Activated CD4-positive, alpha-beta memory T cell treated with anti-CD3 and anti-CD28 coated beads for 36 hours (primary cell): ENCODE results near the gene FUT1. TPM values are rescaled to one million over a fixed set of nuclear protein-coding genes. Genes with fewer than 3 reads are reported as not detected.
"Not testable (repeated sequence)": the region's sequence is repeated elsewhere in the genome, so short reads cannot be mapped to it uniquely, and the experiment has no call there.

ENCODE experiments used
- CTCF ChIA-PET: fragments of 350-600 bp; sonication (Branson Sonifier 250); formaldehyde crosslinking; loops from one replicate; lab custom pipeline; 2021; ENCODE audit warnings: antibody characterized with exemption, inconsistent platforms; lab: Charles Lee
- POLR2A ChIA-PET: fragments of 350-600 bp; sonication (Branson Sonifier 250); formaldehyde crosslinking; loops from one replicate; lab custom pipeline; 2021; ENCODE audit warnings: antibody characterized with exemption; lab: Charles Lee
- DNase-seq: peaks from one replicate; pipeline ENCODE4 v3.0.0-alpha.2; 2020
- H3K27ac Mint-ChIP-seq: one replicate; pipeline ENCODE4 v1.8.0; 2021; ENCODE audit warnings: mixed read lengths
- H3K27me3 Mint-ChIP-seq: one replicate; pipeline ENCODE4 v1.8.0; 2021; ENCODE audit warnings: mixed read lengths
- H3K36me3 Mint-ChIP-seq: one replicate; pipeline ENCODE4 v1.8.0; 2021; ENCODE audit warnings: mixed read lengths
- H3K4me1 Mint-ChIP-seq: one replicate; pipeline ENCODE4 v1.8.0; 2021; ENCODE audit warnings: low read depth, mixed read lengths
- H3K4me3 Mint-ChIP-seq: one replicate; pipeline ENCODE4 v1.8.0; 2021; ENCODE audit warnings: mild to moderate bottlenecking, mixed read lengths
- H3K9me3 Mint-ChIP-seq: one replicate; pipeline ENCODE4 v1.8.0; 2021; ENCODE audit warnings: mixed read lengths
- intact Hi-C: fragments of 100-400 bp; cut with micrococcal nuclease; formaldehyde crosslinking; loops from one replicate; pipeline ENCODE4 v1.15.1; 2023
- total RNA-seq, 2 experiments: library from RNA; stranded (reverse); gene quantifications; one replicate each; pipeline ENCODE4 v1.2.3, GENCODE V29; 2021

The FUT1 gene
- total RNA-seq, 2 experiments from 2014 or later = 0.36 to 0.40 TPM

- intact Hi-C loops, POLR2A ChIA-PET: not testable (repeated sequence)
These were observed 34.0 kb upstream of the FUT1 start for GRCh38 chr19:48786422-48786821.

GRCh38 chr19:48784527-48784926 lies 32.1 kb upstream of the FUT1 start:
- H3K4me3 Mint-ChIP-seq = no peak overlapping the region
- H3K9me3 Mint-ChIP-seq = no peaks in the 10 kb centered on the region
- H3K27me3 Mint-ChIP-seq = peaks cover 12% of the 10 kb centered on the region
- no peak for DNase-seq
- POLR2A ChIA-PET = no interaction called here
- H3K27ac Mint-ChIP-seq = no peak overlapping the region
- peaks cover 3% of the 10 kb centered on the region for H3K4me1 Mint-ChIP-seq
- intact Hi-C loops = no loop called here
- CTCF ChIA-PET = interaction anchor here (1.0 to 2.6 kb wide), 3 partner anchors 58 to 186 kb away, joined by 3 to 8 read pairs (median 4); partner anchors contain the start of gene CA11
- H3K36me3 Mint-ChIP-seq = no peaks in the 10 kb centered on the region

More at GRCh38 chr19:48786422-48786821, 34.0 kb upstream of the FUT1 start:
- not testable (repeated sequence) for H3K27ac Mint-ChIP-seq, H3K36me3 Mint-ChIP-seq, DNase-seq, H3K9me3 Mint-ChIP-seq, H3K4me3 Mint-ChIP-seq, H3K4me1 Mint-ChIP-seq
- peaks cover 12% of the 10 kb centered on the region for H3K27me3 Mint-ChIP-seq
- CTCF ChIA-PET = interaction anchor here (5.6 kb wide), 1 partner anchor 56 kb away, joined by 149 read pairs; no protein-coding TSS in a partner anchor

GRCh38 chr19:48780631-48781391 lies 28.4 kb upstream of the FUT1 start:
- no peak for DNase-seq
- Mint-ChIP-seq H3K36me3 (no peaks in the 10 kb centered on the region), H3K27me3 (peaks cover 11% of the 10 kb centered on the region), H3K9me3 (no peaks in the 10 kb centered on the region), H3K4me1 (peaks cover 3% of the 10 kb centered on the region), H3K27ac (no peak overlapping the region), H3K4me3 (no peak overlapping the region)
- intact Hi-C loops = no loop called here
- ChIA-PET POLR2A (no interaction called here), CTCF (interaction anchor here (1.1 to 2.6 kb wide), 4 partner anchors 15 to 106 kb away, joined by 3 to 15 read pairs (median 8); no protein-coding TSS in a partner anchor)

GRCh38 chr19:48779636-48780035 lies 27.2 kb upstream of the FUT1 start:
- Mint-ChIP-seq H3K27ac (no peak overlapping the region), H3K9me3 (no peaks in the 10 kb centered on the region), H3K36me3 (no peaks in the 10 kb centered on the region), H3K4me3 (no peak overlapping the region), H3K4me1 (peaks cover 3% of the 10 kb centered on the region), H3K27me3 (peaks cover 9% of the 10 kb centered on the region)
- DNase-seq = no peak
- intact Hi-C loops = no loop called here
- ChIA-PET POLR2A (interaction anchor here (0.6 kb wide), 2 partner anchors 10 to 211 kb away, joined by 3 to 7 read pairs; no protein-coding TSS in a partner anchor), CTCF (interaction anchor here (1.8 to 2.6 kb wide), 2 partner anchors 16 to 63 kb away, joined by 5 to 10 read pairs; no protein-coding TSS in a partner anchor)

- Mint-ChIP-seq H3K9me3 (no peaks in the 10 kb centered on the region), H3K4me3 (no peak overlapping the region), H3K4me1 (peaks cover 3% of the 10 kb centered on the region), H3K36me3 (no peaks in the 10 kb centered on the region), H3K27ac (no peak overlapping the region), H3K27me3 (peaks cover 3% of the 10 kb centered on the region)
- CTCF ChIA-PET = interaction anchor here (2.1 kb wide), 1 partner anchor 11 kb away, joined by 6 read pairs; no protein-coding TSS in a partner anchor
- no peak for DNase-seq
- POLR2A ChIA-PET = no interaction called here
- intact Hi-C loops = no loop called here
These were observed 25.3 kb upstream of the FUT1 start for GRCh38 chr19:48777720-48778119.

GRCh38 chr19:48777139-48777538 lies 24.7 kb upstream of the FUT1 start:
- Mint-ChIP-seq H3K4me1 (no peaks in the 10 kb centered on the region), H3K36me3 (no peaks in the 10 kb centered on the region), H3K27ac (no peak overlapping the region), H3K27me3 (peaks cover 2% of the 10 kb centered on the region), H3K4me3 (no peak overlapping the region), H3K9me3 (no peaks in the 10 kb centered on the region)
- CTCF ChIA-PET = interaction anchor here (2.1 kb wide), 1 partner anchor 11 kb away, joined by 6 read pairs; no protein-coding TSS in a partner anchor
- intact Hi-C loops = no loop called here
- no peak for DNase-seq
- POLR2A ChIA-PET = no interaction called here

- H3K4me1 Mint-ChIP-seq = no peaks in the 10 kb centered on the region
- no peaks in the 10 kb centered on the region for H3K36me3 Mint-ChIP-seq
- POLR2A ChIA-PET = no interaction called here
These were observed 20.1 kb upstream of the FUT1 start for GRCh38 chr19:48772503-48772953.

GRCh38 chr19:48770734-48771472 lies 18.5 kb upstream of the FUT1 start:
- Mint-ChIP-seq H3K27me3 (peaks cover 6% of the 10 kb centered on the region), H3K36me3 (no peaks in the 10 kb centered on the region), H3K4me3 (no peak overlapping the region), H3K9me3 (no peaks in the 10 kb centered on the region), H3K27ac (no peak overlapping the region), H3K4me1 (no peaks in the 10 kb centered on the region)
- no peak for DNase-seq
- intact Hi-C loops = no loop called here
- POLR2A ChIA-PET = no interaction called here
- CTCF ChIA-PET = no interaction called here

More at GRCh38 chr19:48772503-48772953, 20.1 kb upstream of the FUT1 start:
- no peak for DNase-seq
- intact Hi-C loops = no loop called here
- CTCF ChIA-PET = interaction anchor here (0.7 kb wide), 1 partner anchor 73 kb away, joined by 3 read pairs; no protein-coding TSS in a partner anchor
- Mint-ChIP-seq H3K9me3 (no peaks in the 10 kb centered on the region), H3K27me3 (peaks cover 6% of the 10 kb centered on the region), H3K27ac (no peak overlapping the region), H3K4me3 (no peak overlapping the region)

GRCh38 chr19:48770266-48770665 lies 17.8 kb upstream of the FUT1 start:
- POLR2A ChIA-PET = interaction anchor here (0.6 to 0.7 kb wide), 3 partner anchors 9 to 136 kb away, joined by 3 to 7 read pairs (median 4); no protein-coding TSS in a partner anchor
- Mint-ChIP-seq H3K27ac (no peak overlapping the region), H3K4me3 (no peak overlapping the region), H3K4me1 (no peaks in the 10 kb centered on the region), H3K9me3 (no peaks in the 10 kb centered on the region), H3K36me3 (no peaks in the 10 kb centered on the region), H3K27me3 (peaks cover 6% of the 10 kb centered on the region)
- CTCF ChIA-PET = no interaction called here
- intact Hi-C loops = no loop called here
- no peak for DNase-seq

- Mint-ChIP-seq H3K27ac (no peak overlapping the region), H3K4me1 (no peaks in the 10 kb centered on the region), H3K4me3 (no peak overlapping the region), H3K9me3 (no peaks in the 10 kb centered on the region), H3K36me3 (no peaks in the 10 kb centered on the region), H3K27me3 (peaks cover 6% of the 10 kb centered on the region)
- CTCF ChIA-PET = no interaction called here
- POLR2A ChIA-PET = interaction anchor here (0.7 kb wide), 2 partner anchors 10 to 32 kb away, joined by 4 to 7 read pairs; no protein-coding TSS in a partner anchor
- intact Hi-C loops = no loop called here
- DNase-seq = no peak
These were observed 16.7 kb upstream of the FUT1 start for GRCh38 chr19:48768994-48769713.

- H3K4me1 Mint-ChIP-seq, H3K27me3 Mint-ChIP-seq, H3K36me3 Mint-ChIP-seq, H3K9me3 Mint-ChIP-seq, DNase-seq, H3K27ac Mint-ChIP-seq, intact Hi-C loops, H3K4me3 Mint-ChIP-seq, POLR2A ChIA-PET: not testable (repeated sequence)
- CTCF ChIA-PET = interaction anchor here (0.7 kb wide), 1 partner anchor 21 kb away, joined by 3 read pairs; no protein-coding TSS in a partner anchor
These were observed 15.8 kb upstream of the FUT1 start for GRCh38 chr19:48768171-48768753.
